ENCODE results near the gene EEF1AKMT1.
"Not testable (repeated sequence)": the region's sequence is repeated elsewhere in the genome, so short reads cannot be mapped to it uniquely, and the experiment has no call there.

EEF1AKMT1 gene

GRCh38 chr13:20760872-20761271 is 12.9 kb downstream of the EEF1AKMT1 start:
- TF ChIP-seq, protein P1, sequence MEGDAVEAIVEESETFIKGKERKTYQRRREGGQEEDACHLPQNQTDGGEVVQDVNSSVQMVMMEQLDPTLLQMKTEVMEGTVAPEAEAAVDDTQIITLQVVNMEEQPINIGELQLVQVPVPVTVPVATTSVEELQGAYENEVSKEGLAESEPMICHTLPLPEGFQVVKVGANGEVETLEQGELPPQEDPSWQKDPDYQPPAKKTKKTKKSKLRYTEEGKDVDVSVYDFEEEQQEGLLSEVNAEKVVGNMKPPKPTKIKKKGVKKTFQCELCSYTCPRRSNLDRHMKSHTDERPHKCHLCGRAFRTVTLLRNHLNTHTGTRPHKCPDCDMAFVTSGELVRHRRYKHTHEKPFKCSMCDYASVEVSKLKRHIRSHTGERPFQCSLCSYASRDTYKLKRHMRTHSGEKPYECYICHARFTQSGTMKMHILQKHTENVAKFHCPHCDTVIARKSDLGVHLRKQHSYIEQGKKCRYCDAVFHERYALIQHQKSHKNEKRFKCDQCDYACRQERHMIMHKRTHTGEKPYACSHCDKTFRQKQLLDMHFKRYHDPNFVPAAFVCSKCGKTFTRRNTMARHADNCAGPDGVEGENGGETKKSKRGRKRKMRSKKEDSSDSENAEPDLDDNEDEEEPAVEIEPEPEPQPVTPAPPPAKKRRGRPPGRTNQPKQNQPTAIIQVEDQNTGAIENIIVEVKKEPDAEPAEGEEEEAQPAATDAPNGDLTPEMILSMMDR (IDR thresholded peaks at IDR 0.05; ENCODE audit: low read depth, low read length), result no peak

GRCh38 chr13:20754009-20754408 is 19.8 kb downstream of the EEF1AKMT1 start:
- TF ChIP-seq, protein P1 (IDR thresholded peaks at IDR 0.05; ENCODE audit: low read depth, low read length), result no peak
- DNase-seq (ENCODE audit: extremely low read depth, low read depth), result no peak

More at GRCh38 chr13:20760872-20761271, 12.9 kb downstream of the EEF1AKMT1 start:
- no peak for DNase-seq (ENCODE audit: extremely low read depth, low read depth)

GRCh38 chr13:20749377-20749776 is 24.4 kb downstream of the EEF1AKMT1 start:
- TF ChIP-seq, protein P1 (IDR thresholded peaks at IDR 0.05; ENCODE audit: low read depth, low read length), result no peak
- DNase-seq (ENCODE audit: extremely low read depth, low read depth), result no peak

DNA sequence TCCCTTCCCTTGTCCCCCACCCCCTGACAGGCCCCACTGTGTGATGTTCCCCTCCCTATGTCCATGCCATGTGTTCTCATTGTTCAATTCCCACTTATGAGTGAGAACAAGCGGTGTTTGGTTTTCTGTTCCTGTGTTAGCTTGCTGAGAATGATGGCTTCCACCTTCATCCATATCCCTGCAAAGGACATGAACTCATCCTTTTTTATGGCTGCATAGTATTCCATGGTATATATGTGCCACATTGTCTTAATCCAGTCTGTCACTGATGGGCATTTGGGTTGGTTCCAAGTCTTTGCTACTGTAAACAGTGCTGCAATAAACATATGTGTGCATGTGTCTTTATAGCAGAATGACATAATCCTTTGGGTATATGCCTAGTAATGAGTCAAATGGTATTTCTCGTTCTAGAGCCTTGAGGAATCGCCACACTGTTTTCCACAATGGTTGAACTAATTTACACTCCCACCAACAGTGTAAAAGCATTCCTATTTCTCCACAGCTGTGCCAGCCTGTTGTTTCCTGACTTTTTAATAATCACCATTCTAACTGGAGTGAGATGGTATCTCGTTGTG is 29.8 kb downstream of the EEF1AKMT1 start:
- not testable (repeated sequence) for DNase-seq (ENCODE audit: extremely low read depth, low read depth)

DNA sequence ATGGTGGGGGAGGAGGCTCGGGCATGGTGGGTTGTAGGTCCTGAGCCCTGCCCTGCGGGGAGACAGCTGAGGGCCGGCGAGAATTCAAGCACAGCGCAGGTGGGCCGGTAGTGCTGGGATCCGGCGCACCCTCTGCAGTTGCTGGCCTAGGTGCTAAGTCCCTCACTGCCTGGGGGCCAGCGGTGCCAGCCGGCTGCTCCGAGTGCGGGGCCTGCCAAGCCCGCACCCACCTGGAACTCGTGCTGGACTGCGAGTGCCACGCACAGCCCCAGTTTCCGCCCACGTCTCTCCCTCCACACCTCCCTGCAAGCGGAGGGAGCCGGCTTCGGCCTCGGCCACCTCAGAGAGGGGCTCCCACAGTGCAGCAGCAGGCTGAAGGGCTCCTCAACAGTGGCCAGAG is 33.7 kb downstream of the EEF1AKMT1 start:
- no peak for DNase-seq (ENCODE audit: extremely low read depth, low read depth)
- TF ChIP-seq, protein P1 (IDR thresholded peaks at IDR 0.05; ENCODE audit: low read depth, low read length), result no peak

- TF ChIP-seq, protein P1 (IDR thresholded peaks at IDR 0.05; ENCODE audit: low read depth, low read length), result no peak
- no peak for DNase-seq (ENCODE audit: extremely low read depth, low read depth)
Measured at GRCh38 chr13:20738616-20739015, 35.1 kb downstream of the EEF1AKMT1 start.

DNA sequence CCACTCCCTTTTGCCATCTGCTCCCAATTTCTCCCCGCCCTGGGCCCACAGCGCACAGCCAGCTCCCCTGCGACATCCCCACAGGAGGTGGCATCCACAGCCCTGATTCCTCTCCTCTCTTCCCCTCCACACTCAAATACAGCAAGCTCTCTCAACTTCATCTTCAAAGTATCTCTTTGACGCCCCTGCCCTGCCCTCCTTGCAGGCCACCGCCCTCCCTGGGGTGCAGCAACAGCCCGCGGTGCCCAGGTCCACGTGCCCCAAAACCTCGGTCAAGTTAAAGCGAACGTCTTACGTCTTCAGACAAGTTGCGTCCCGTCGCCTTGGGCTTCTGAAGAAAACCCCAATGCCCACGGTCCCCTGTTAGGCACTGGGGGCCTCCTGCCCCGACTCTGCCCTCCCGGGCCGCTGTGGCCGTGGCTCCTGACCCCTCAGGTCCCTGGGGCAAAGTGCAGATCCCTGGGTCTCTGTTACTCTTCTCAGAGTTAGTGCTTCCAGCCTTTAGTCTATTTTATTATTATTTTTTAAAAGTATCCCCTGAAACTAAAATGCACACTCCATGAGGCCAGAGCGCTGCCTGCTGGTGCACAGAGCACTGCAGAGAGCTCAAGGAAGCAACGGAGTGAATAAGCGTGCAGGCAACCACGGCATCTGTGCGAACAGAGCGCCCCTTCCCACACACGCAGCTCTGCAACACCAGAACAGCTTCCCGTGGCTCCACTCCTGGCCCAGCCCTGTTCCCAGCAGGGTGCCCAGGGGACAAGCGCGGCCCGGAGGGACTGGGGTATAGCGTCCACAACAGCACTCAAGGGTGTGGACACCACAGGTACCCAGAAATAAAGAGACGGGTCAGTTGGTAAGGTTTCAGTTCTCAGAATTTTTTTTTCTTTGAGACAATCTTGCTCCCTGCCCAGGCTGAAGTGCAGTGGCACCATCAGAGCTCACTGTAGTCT is 43.9 kb downstream of the EEF1AKMT1 start:
- DNase-seq (ENCODE audit: extremely low read depth, low read depth), result no peak
- TF ChIP-seq, protein P1 (IDR thresholded peaks at IDR 0.05; ENCODE audit: low read depth, low read length), result no peak

Measured in AG09319 (cell line).